ENCODE measurements around the gene CERCAM.

CERCAM gene

GRCh38 chr9:128481561-128481960 is 60.9 kb downstream of the CERCAM start:
- ChIA-PET CTCF (no interaction called here), POLR2A (ENCODE audit: low non-redundant PET) (interaction anchor here (0.7 kb wide), 1 partner anchor 101 kb away, joined by 6 read pairs; no protein-coding TSS in a partner anchor)
- TF ChIP-seq, protein P1, sequence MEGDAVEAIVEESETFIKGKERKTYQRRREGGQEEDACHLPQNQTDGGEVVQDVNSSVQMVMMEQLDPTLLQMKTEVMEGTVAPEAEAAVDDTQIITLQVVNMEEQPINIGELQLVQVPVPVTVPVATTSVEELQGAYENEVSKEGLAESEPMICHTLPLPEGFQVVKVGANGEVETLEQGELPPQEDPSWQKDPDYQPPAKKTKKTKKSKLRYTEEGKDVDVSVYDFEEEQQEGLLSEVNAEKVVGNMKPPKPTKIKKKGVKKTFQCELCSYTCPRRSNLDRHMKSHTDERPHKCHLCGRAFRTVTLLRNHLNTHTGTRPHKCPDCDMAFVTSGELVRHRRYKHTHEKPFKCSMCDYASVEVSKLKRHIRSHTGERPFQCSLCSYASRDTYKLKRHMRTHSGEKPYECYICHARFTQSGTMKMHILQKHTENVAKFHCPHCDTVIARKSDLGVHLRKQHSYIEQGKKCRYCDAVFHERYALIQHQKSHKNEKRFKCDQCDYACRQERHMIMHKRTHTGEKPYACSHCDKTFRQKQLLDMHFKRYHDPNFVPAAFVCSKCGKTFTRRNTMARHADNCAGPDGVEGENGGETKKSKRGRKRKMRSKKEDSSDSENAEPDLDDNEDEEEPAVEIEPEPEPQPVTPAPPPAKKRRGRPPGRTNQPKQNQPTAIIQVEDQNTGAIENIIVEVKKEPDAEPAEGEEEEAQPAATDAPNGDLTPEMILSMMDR (conservative IDR thresholded peaks at IDR 0.05; ENCODE audit: low read depth) = no peak
- no peak for DNase-seq (ENCODE audit: low spot score)
- H3K27ac ChIP-seq = no peak overlapping the region

DNA sequence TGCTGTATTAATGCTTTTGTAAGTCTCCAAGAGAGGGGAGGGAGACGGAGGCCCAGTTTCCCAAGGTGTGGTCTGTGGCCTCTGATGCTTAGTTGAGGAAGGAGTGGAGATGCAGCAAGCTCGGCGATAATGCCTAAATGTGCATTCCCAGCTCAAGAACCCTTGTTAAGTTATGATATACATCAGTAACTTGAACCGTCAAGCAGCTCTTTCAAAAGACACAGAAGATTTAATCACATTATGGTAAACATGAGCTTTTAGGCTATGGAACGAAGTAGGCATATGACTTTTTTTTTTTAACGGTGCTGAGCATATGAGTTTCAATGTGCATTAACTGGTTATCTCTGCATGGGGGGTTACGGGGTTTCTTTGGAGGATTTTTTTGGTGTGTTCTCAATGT is 61.5 kb downstream of the CERCAM start:
- no peak for DNase-seq (ENCODE audit: low spot score)
- TF ChIP-seq, protein P1 (conservative IDR thresholded peaks at IDR 0.05; ENCODE audit: low read depth) = no peak
- no peak overlapping the region for H3K27ac ChIP-seq
- POLR2A ChIA-PET (ENCODE audit: low non-redundant PET) = no interaction called here
- CTCF ChIA-PET = no interaction called here

- POLR2A ChIA-PET (ENCODE audit: low non-redundant PET) = no interaction called here
- CTCF ChIA-PET = interaction anchor here (0.6 to 1.3 kb wide), 5 partner anchors 11 to 123 kb away, joined by 3 to 5 read pairs (median 3); no protein-coding TSS in a partner anchor
- no peak for DNase-seq (ENCODE audit: low spot score)
- no peak overlapping the region for H3K27ac ChIP-seq
- TF ChIP-seq, protein P1 (conservative IDR thresholded peaks at IDR 0.05; ENCODE audit: low read depth) = no peak
Observed at GRCh38 chr9:128484686-128485413, 64.2 kb downstream of the CERCAM start.

DNA sequence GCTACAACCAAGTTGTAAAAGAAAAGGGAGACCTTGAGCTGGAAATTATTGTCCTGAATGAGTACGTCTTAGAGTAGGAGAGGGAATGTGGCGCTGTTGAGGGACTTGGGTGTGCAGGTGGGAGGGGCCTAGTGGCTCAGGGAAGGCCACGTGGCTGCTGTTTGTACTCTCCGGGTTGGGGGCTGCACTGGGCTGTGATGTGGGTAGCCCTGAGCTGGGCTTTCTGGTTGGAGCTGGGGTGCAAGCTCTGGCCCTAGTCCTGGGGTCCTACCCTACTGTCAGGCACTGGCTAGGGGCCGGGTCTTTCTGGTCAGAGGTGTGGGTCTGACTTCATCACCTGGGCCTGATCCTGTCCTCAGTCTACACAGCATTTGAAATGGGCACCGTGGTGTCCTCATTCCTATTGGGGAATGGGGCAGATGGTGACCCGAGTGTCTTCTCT is 64.8 kb downstream of the CERCAM start:
- ChIA-PET POLR2A (ENCODE audit: low non-redundant PET) (no interaction called here), CTCF (interaction anchor here (0.7 to 1.3 kb wide), 3 partner anchors 11 to 58 kb away, joined by 3 to 5 read pairs (median 3); no protein-coding TSS in a partner anchor)
- TF ChIP-seq, protein P1 (conservative IDR thresholded peaks at IDR 0.05; ENCODE audit: low read depth) = no peak
- H3K27ac ChIP-seq = 0 out of 2 replicates have a peak overlapping the region, but pooled peaks have one; percentile 1
- DNase-seq (ENCODE audit: low spot score) = no peak

GRCh38 chr9:128486201-128486600 is 65.5 kb downstream of the CERCAM start:
- DNase-seq (ENCODE audit: low spot score) = no peak
- ChIA-PET POLR2A (ENCODE audit: low non-redundant PET) (no interaction called here), CTCF (interaction anchor here (1.3 kb wide), 1 partner anchor 48 kb away, joined by 5 read pairs; no protein-coding TSS in a partner anchor)
- no peak overlapping the region for H3K27ac ChIP-seq
- TF ChIP-seq, protein P1 (conservative IDR thresholded peaks at IDR 0.05; ENCODE audit: low read depth) = no peak
